Activated T-cell treated with anti-CD3 and anti-CD28 coated beads for 1 hour (primary cell): ENCODE data around the gene NSUN6.

Source experiments
- DNase-seq: peaks from one replicate; pipeline ENCODE4 v3.0.0-alpha.2; 2020; ENCODE audit warnings: low read depth

Gene NSUN6

GRCh38 chr10:18651324-18652007 is at the start of gene NSUN6:
Gene NSUN6 (minus strand): TSS chr10:18651587. CDS start chr10:18651203, 384 bp downstream.
- peak; percentile 90 for DNase-seq

- no peak for DNase-seq
Measured at GRCh38 chr10:18699849-18700840, 48.8 kb upstream of the NSUN6 start.

GRCh38 chr10:18690541-18690940 is 39.2 kb upstream of the NSUN6 start:
- no peak for DNase-seq

GRCh38 chr10:18689498-18689897 is 38.1 kb upstream of the NSUN6 start:
- no peak for DNase-seq

- DNase-seq: no peak
Measured at GRCh38 chr10:18687706-18688105, 36.3 kb upstream of the NSUN6 start.

GRCh38 chr10:18687195-18687594 is 35.8 kb upstream of the NSUN6 start:
- no peak for DNase-seq

- DNase-seq: no peak
Measured at GRCh38 chr10:18685555-18685954, 34.2 kb upstream of the NSUN6 start.

GRCh38 chr10:18684953-18685352 is 33.6 kb upstream of the NSUN6 start:
- DNase-seq: no peak

- DNase-seq: no peak
Measured at GRCh38 chr10:18684416-18684815, 33.0 kb upstream of the NSUN6 start.

GRCh38 chr10:18683427-18683826 is 32.0 kb upstream of the NSUN6 start:
- DNase-seq: no peak

GRCh38 chr10:18681971-18682411 is 30.6 kb upstream of the NSUN6 start:
- DNase-seq: no peak

GRCh38 chr10:18681366-18681765 is 30.0 kb upstream of the NSUN6 start:
- DNase-seq: no peak

GRCh38 chr10:18680754-18681153 is 29.4 kb upstream of the NSUN6 start:
- DNase-seq: no peak

GRCh38 chr10:18675086-18675801 is 23.9 kb upstream of the NSUN6 start:
- DNase-seq: no peak

GRCh38 chr10:18668026-18668425 is 16.6 kb upstream of the NSUN6 start:
- DNase-seq: no peak

GRCh38 chr10:18666810-18667209 is 15.4 kb upstream of the NSUN6 start:
- no peak for DNase-seq

- DNase-seq: no peak
Measured at GRCh38 chr10:18665815-18666558, 14.6 kb upstream of the NSUN6 start.

- no peak for DNase-seq
Measured at GRCh38 chr10:18664841-18665478, 13.6 kb upstream of the NSUN6 start.

- DNase-seq: no peak
Measured at GRCh38 chr10:18660816-18661431, 9.5 kb upstream of the NSUN6 start.

GRCh38 chr10:18659819-18660535 is 8.6 kb upstream of the NSUN6 start:
- DNase-seq: no peak
